ENCODE results near the gene OPCML. TPM values are rescaled to one million over a fixed set of nuclear protein-coding genes. Genes with fewer than 3 reads are reported as not detected.
A peak's percentile ranks its signal among the peaks of the same experiment; 100 is the strongest.

The OPCML gene
- total and polyA plus RNA-seq, 5 donors, result 0.14 to 2.8 (median 1.1) TPM

- H3K9me3 ChIP-seq (ENCODE audit: control insufficient read depth, low read length), result no peaks in the 10 kb centered on the region
- no peak for ATAC-seq
- H3K27ac ChIP-seq (ENCODE audit: low read length), result no peak overlapping the region
- no peaks in the 10 kb centered on the region for H3K4me1 ChIP-seq (ENCODE audit: control insufficient read depth, insufficient read depth, low read length)
- no peak overlapping the region for H3K4me3 ChIP-seq (ENCODE audit: low read length)
- H3K27me3 ChIP-seq (ENCODE audit: control insufficient read depth, insufficient read depth), result no peaks in the 10 kb centered on the region
- DNase-seq, result no peak
- intact Hi-C loops (cut with DNase I), result no loop called here
- 62% methylated on average over 8 of the region's 8 CpGs for WGBS
These were observed 484.0 kb downstream of the OPCML start for GRCh38 chr11:133048270-133048669.

DNA sequence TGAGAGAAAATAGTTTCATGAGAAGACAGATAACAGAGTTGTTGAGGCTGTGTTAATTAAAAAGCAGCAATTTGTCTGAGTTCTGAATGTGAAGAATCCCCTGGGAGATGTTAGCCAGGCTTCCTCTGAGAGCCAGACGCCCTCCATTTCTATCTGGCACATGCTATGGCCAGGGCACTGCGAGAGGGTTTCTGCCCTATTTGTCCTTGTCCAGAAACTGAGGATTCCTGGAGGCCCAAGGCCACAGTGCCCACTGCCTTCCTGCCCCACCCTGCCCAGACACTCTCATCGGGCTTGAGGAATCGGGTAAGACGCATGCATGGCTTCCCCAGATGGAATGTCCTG, 484.6 kb downstream of the OPCML start:
- ATAC-seq, result no peak
- H3K27ac ChIP-seq (ENCODE audit: low read length), result no peak overlapping the region
- H3K9me3 ChIP-seq (ENCODE audit: control insufficient read depth, low read length), result no peaks in the 10 kb centered on the region
- intact Hi-C loops (cut with DNase I), result no loop called here
- no peak for DNase-seq
- WGBS, result 36% methylated on average over 5 of the region's 5 CpGs
- H3K27me3 ChIP-seq (ENCODE audit: control insufficient read depth, insufficient read depth), result no peaks in the 10 kb centered on the region
- no peak overlapping the region for H3K4me3 ChIP-seq (ENCODE audit: low read length)
- no peaks in the 10 kb centered on the region for H3K4me1 ChIP-seq (ENCODE audit: control insufficient read depth, insufficient read depth, low read length)

DNA sequence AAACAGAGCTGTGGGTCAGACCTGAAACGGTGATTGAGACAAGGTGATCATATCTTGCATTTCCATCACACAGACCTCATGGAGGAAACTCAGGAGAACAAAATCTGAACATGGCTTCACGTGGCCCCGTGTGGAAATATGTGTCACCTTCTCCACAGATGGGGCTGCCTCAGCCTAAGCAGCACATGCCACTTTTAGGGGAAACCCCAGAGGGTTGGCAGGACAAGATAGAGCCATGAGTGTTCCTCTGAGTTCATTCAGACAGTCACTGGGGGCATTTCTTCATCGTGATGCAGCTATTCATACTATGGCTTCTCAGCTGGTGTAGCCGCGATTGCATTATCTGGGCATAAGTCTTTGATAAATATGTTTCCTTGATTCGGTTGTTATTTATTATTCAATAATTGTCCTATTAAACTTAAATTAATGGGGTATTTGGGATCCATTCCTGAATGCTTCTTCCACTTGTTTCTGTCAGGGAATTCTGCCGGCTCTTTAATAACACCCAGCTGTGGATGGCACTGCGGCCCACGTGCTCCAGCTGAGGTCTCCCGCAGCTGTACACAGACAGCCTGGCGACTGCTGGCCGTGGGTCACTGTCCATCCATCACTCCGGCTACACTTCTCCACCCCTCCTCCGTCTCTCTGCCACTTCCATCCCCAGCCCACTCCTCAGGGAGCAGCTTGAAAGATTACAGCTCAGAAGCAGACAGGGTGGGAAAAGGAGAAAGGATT, 485.1 kb downstream of the OPCML start:
- Histone ChIP-seq H3K27ac (ENCODE audit: low read length) (no peak overlapping the region), H3K9me3 (ENCODE audit: control insufficient read depth, low read length) (no peaks in the 10 kb centered on the region), H3K27me3 (ENCODE audit: control insufficient read depth, insufficient read depth) (no peaks in the 10 kb centered on the region), H3K4me3 (ENCODE audit: low read length) (no peak overlapping the region), H3K4me1 (ENCODE audit: control insufficient read depth, insufficient read depth, low read length) (no peaks in the 10 kb centered on the region)
- intact Hi-C loops (cut with DNase I), result no loop called here
- 30% methylated on average over 15 of the region's 15 CpGs for WGBS
- DNase-seq, result no peak
- peak in 1 of 2 donors; percentile 39 for ATAC-seq

DNA sequence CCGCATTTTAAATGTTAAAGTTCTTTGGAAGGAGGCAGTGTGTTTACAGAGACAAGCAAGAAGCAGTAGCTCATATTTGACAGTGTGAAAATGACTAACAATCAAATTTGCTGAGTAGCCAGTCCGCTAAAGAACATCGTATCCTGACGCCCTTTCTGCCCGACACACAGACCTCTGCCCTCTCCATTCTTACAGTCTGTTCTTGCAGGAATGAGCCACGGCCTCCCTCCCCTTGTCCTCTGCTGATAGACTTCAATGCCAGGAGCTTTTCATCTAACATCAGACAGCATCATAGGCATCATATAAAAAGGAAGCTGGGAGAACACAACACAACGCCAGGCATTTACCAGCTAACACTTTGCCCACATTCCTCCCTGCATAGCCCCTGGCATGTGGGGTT, 486.0 kb downstream of the OPCML start:
- H3K27me3 ChIP-seq (ENCODE audit: control insufficient read depth, insufficient read depth), result no peaks in the 10 kb centered on the region
- intact Hi-C loops (cut with DNase I), result no loop called here
- WGBS, result 54% methylated on average over 7 of the region's 7 CpGs
- DNase-seq (no peak), ATAC-seq (no peak)
- H3K9me3 ChIP-seq (ENCODE audit: control insufficient read depth, low read length), result no peaks in the 10 kb centered on the region
- no peaks in the 10 kb centered on the region for H3K4me1 ChIP-seq (ENCODE audit: control insufficient read depth, insufficient read depth, low read length)
- no peak overlapping the region for H3K4me3 ChIP-seq (ENCODE audit: low read length)
- no peak overlapping the region for H3K27ac ChIP-seq (ENCODE audit: low read length)

DNA sequence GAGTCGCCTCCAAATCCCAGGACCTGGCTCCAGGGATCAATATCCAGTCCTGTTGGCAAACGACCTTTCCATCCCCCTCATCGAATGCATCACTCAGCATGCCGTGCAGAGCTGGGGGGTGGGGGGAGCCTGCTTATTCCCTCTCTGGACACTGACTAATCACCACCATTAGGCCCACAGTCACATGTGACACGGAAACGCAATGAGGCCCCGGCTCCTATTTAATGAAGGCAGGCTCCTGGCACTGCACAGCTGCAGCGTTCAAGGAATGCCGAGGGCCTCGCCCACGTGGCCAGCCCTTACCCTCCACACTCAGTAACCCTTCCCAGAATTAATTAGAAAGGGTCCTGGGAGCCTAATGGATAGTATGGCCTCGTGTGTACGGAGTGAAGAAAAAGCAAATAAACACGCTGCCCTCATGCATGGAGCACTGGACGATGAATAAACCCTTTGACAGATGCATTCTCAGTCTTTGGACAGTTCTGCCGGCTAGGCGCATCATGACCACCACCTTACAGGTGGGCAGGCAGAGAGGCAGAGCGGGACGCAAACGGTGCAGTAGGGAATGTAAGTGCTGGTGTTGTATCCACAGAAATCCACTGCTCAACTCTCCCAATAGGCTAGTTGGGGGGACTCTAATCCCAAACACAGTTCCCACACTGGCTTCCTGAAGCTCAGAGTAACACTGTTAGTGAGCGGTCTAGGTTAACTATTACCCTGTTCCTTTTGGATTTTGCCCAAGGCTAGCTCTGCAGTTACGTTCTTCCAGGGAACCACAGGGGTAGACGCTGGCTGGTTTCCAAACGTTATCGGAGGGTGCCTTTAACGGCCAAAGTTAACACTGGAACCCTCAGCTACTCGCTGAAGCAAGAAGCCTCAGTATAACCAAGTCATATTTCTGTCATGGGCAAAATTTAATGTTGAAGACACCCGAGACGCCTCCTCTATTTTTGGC, 490.1 kb downstream of the OPCML start:
- no peak overlapping the region for H3K27ac ChIP-seq (ENCODE audit: low read length)
- intact Hi-C loops (cut with DNase I), result no loop called here
- H3K9me3 ChIP-seq (ENCODE audit: control insufficient read depth, low read length), result no peaks in the 10 kb centered on the region
- no peak for DNase-seq
- H3K4me3 ChIP-seq (ENCODE audit: low read length), result no peak overlapping the region
- no peaks in the 10 kb centered on the region for H3K4me1 ChIP-seq (ENCODE audit: control insufficient read depth, insufficient read depth, low read length)
- WGBS, result 59% methylated on average over 29 of the region's 29 CpGs
- no peak for ATAC-seq
- no peaks in the 10 kb centered on the region for H3K27me3 ChIP-seq (ENCODE audit: control insufficient read depth, insufficient read depth)

GRCh38 chr11:133041181-133041580, 491.1 kb downstream of the OPCML start:
- DNase-seq (no peak), ATAC-seq (no peak)
- H3K4me3 ChIP-seq (ENCODE audit: low read length), result no peak overlapping the region
- no peak overlapping the region for H3K27ac ChIP-seq (ENCODE audit: low read length)
- no peaks in the 10 kb centered on the region for H3K4me1 ChIP-seq (ENCODE audit: control insufficient read depth, insufficient read depth, low read length)
- WGBS, result 66% methylated on average over 4 of the region's 4 CpGs
- intact Hi-C loops (cut with DNase I), result no loop called here
- no peaks in the 10 kb centered on the region for H3K9me3 ChIP-seq (ENCODE audit: control insufficient read depth, low read length)
- H3K27me3 ChIP-seq (ENCODE audit: control insufficient read depth, insufficient read depth), result no peaks in the 10 kb centered on the region

DNA sequence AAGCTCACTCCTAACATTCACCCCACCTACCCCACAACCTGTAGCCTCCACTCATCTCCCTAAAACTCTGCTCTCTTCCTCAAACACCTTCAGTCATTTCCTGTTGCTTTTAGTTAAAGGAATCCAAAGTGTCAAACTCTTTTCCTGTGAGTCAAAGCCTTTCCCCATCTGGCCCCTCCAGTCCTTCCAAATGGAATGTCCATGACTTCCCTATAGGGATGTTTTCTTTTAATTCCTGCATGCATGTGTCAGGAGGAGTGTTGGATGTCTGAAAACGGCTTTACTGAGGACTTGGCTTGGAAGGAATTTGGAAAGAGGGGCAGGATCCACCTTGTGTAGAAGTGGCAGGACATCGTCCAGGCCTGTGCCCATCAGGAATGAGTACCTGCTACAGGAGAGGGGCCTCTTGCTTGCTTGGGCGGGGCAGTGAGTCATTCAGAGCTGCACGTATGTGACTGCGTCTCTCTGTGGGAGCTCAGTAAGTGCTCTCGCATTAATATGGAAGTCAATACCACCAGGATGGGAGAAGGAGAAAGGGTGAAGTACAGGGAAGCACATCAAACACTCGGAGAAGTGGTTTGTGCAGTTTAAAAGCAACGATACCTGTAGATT, 491.9 kb downstream of the OPCML start:
- no peaks in the 10 kb centered on the region for H3K4me1 ChIP-seq (ENCODE audit: control insufficient read depth, insufficient read depth, low read length)
- intact Hi-C loops (cut with DNase I), result no loop called here
- no peaks in the 10 kb centered on the region for H3K27me3 ChIP-seq (ENCODE audit: control insufficient read depth, insufficient read depth)
- no peak overlapping the region for H3K4me3 ChIP-seq (ENCODE audit: low read length)
- no peak overlapping the region for H3K27ac ChIP-seq (ENCODE audit: low read length)
- DNase-seq, result no peak
- WGBS, result 52% methylated on average over 8 of the region's 8 CpGs
- H3K9me3 ChIP-seq (ENCODE audit: control insufficient read depth, low read length), result no peaks in the 10 kb centered on the region
- no peak for ATAC-seq

GRCh38 chr11:133038850-133039249, 493.5 kb downstream of the OPCML start:
- H3K27ac ChIP-seq (ENCODE audit: low read length), result no peak overlapping the region
- H3K27me3 ChIP-seq (ENCODE audit: control insufficient read depth, insufficient read depth), result no peaks in the 10 kb centered on the region
- H3K4me1 ChIP-seq (ENCODE audit: control insufficient read depth, insufficient read depth, low read length), result no peaks in the 10 kb centered on the region
- no peak for DNase-seq
- no peak for ATAC-seq
- intact Hi-C loops (cut with DNase I), result no loop called here
- WGBS, result 25% methylated on average over 4 of the region's 4 CpGs
- H3K9me3 ChIP-seq (ENCODE audit: control insufficient read depth, low read length), result no peaks in the 10 kb centered on the region
- no peak overlapping the region for H3K4me3 ChIP-seq (ENCODE audit: low read length)

- intact Hi-C loops (cut with DNase I), result no loop called here
- ATAC-seq, result no peak
- Histone ChIP-seq H3K4me1 (ENCODE audit: control insufficient read depth, insufficient read depth, low read length) (no peaks in the 10 kb centered on the region), H3K4me3 (ENCODE audit: low read length) (no peak overlapping the region), H3K27me3 (ENCODE audit: control insufficient read depth, insufficient read depth) (no peaks in the 10 kb centered on the region), H3K9me3 (ENCODE audit: control insufficient read depth, low read length) (no peaks in the 10 kb centered on the region), H3K27ac (ENCODE audit: low read length) (no peak overlapping the region)
- no peak for DNase-seq
- WGBS, result 64% methylated on average over 7 of the region's 7 CpGs
These were observed 497.4 kb downstream of the OPCML start for GRCh38 chr11:133034929-133035328.

DNA sequence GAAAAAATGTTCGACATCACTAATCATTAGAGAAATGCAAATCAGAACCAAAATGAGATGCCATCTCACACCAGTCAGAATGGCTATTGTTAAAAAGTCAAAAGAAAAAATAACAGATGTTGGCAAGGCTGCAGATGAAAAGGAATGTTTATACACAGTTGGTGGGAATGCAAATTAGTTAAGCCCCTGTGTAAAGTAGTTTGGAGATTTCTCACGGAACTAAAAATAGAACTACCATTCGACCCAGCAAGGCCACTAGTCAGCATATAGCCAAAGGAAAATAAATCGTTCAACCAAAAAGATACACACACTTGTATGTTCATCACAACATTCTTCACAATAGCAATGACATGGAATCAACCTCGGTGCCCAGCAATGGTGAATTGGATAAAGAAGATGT, 503.2 kb downstream of the OPCML start:
- ATAC-seq (no peak), DNase-seq (no peak)
- Histone ChIP-seq H3K4me1 (ENCODE audit: control insufficient read depth, insufficient read depth, low read length) (no peaks in the 10 kb centered on the region), H3K9me3 (ENCODE audit: control insufficient read depth, low read length) (no peaks in the 10 kb centered on the region), H3K4me3 (ENCODE audit: low read length) (no peak overlapping the region), H3K27ac (ENCODE audit: low read length) (no peak overlapping the region), H3K27me3 (ENCODE audit: control insufficient read depth, insufficient read depth) (no peaks in the 10 kb centered on the region)
- WGBS, result 57% methylated on average over 5 of the region's 5 CpGs
- intact Hi-C loops (cut with DNase I), result no loop called here

DNA sequence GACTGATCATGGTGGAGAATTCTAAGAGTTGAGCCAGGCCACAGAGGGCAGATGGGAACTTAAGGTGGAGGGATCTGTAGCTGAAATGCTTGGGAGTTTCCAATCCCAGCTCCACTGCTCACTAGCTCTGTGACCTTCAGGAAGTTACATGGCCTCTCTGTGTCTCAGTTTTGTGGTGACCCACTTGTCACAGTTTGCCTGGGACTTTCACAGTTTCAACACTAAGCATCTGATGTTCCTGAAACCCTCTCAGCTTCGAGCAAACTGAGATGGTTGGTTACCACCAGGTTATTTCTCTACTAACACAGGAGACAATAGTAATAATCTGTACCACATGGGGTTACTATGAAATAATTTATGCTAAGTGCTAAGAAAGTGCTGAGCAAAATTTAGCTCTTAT, 505.3 kb downstream of the OPCML start:
- DNase-seq (no peak), ATAC-seq (no peak)
- Histone ChIP-seq H3K9me3 (ENCODE audit: control insufficient read depth, low read length) (no peaks in the 10 kb centered on the region), H3K4me3 (ENCODE audit: low read length) (no peak overlapping the region), H3K27me3 (ENCODE audit: control insufficient read depth, insufficient read depth) (no peaks in the 10 kb centered on the region), H3K27ac (ENCODE audit: low read length) (no peak overlapping the region), H3K4me1 (ENCODE audit: control insufficient read depth, insufficient read depth, low read length) (no peaks in the 10 kb centered on the region)
- intact Hi-C loops (cut with DNase I), result no loop called here
- 77% methylated on average over 1 of the region's 1 CpG for WGBS

All from right cardiac atrium (tissue), 5 donors.